Activated CD8-positive, alpha-beta memory T cell treated with anti-CD3 and anti-CD28 coated beads for 48 hours (primary cell): ENCODE results near the gene NOP9.
"Not testable (repeated sequence)": the region's sequence is repeated elsewhere in the genome, so short reads cannot be mapped to it uniquely, and the experiment has no call there.

ENCODE experiments used
- DNase-seq, 3 experiments: peaks; one replicate each; pipeline ENCODE4 v3.0.0-alpha.2; 2020; ENCODE audit warnings: low read depth in 2 of 3, low spot score in 2 of 3

The NOP9 gene

DNA sequence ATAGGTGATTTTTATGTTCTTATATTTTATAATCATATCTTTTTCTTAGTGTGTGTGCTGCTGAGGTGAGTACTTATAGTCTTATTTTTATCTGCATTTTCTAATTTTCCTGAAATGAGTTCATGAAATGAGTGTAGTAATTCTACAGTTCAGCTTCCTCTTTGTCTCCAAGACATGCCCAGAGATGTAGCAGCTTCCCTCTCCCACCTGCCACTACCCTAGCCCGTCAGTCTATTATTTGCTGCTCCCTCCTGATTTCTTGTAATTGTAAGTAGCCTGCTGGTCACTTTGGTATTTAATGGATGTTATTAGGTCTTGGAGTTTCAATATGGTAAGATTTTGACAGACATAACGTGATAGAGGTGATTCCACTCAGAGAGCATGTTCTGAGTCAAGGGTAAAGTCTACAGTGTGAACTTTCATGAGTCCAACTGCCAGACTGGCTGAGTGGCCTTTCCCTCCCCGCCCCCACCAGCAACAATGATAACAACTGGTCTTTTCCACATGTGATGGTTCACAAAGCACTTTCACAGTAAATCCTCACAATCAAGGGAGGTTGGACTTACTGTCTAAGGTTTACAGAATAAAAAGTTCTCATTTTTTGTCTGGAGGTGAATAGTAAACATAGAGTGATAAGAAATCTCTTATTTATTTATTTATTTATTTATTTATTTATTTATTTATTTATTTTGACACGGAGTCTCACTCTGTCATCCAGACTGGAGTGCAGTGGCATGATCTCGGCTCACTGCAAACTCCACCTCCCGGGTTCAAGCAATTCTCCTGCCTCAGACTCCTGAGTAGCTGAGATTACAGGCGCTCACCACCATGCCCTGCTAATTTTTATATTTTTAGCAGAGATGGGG, 44.4 kb downstream of the NOP9 start:
- no peak for DNase-seq

DNA sequence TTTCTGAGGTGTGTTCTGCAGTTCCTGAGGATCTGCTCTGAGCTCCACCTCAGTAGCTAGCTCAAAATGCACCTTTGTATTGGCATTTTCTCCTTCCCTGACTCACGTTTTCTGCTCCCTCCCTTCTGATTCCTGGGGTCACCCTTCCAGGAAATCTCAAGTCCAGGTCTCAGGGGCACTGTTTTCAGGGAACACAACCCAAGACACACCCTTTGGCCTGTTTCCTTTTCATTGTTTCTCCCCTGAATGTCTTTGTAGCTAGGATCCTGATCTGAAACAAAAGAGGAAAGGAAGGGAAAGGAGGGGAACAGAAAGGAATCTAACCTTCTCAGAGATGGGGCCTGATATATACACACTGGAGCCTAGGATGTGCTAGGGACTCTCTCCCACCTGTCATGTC, 47.5 kb downstream of the NOP9 start:
- no peak for DNase-seq

- DNase-seq: no peak
Observed at GRCh38 chr14:24348186-24348585, 48.5 kb downstream of the NOP9 start.

DNA sequence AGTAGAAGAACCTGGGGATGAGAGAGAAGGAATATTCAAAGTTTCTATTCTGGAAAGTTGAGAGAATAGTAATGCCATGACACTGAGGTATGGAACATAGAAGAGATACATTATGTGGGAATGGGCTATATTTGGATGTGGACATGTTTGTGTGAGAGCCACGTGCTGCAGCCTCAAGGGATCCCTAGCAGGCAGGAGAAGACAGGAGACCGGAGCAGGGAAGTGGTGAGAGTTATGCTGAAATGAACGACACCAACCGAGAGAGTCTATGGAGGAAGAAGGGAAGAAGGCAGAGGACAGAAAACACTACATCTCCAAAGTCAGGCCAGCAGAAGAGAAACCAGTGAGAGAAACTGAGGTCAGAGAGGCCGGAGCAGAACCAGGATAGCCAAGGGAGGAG, 50.1 kb downstream of the NOP9 start:
- no peak for DNase-seq

DNA sequence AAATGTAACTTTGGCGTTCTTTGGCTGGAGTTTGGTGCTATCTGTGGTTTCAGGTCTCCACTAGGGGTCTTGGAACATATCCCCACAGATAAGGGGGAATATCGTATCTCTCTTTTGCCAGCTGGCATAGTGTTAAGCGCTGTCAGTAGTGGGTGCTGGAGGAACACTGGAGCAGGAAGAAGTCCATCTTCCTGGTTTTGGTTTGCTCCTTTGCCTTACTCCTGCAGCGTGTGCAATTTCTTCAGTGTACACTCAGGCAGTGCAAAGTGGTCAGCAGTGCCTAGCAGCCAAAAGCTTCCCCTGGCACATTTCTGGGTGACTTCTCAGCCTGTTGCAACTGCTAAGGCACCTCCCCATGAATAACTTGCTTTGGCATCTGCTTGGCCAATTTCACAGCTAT, 51.9 kb downstream of the NOP9 start:
- DNase-seq: no peak

DNA sequence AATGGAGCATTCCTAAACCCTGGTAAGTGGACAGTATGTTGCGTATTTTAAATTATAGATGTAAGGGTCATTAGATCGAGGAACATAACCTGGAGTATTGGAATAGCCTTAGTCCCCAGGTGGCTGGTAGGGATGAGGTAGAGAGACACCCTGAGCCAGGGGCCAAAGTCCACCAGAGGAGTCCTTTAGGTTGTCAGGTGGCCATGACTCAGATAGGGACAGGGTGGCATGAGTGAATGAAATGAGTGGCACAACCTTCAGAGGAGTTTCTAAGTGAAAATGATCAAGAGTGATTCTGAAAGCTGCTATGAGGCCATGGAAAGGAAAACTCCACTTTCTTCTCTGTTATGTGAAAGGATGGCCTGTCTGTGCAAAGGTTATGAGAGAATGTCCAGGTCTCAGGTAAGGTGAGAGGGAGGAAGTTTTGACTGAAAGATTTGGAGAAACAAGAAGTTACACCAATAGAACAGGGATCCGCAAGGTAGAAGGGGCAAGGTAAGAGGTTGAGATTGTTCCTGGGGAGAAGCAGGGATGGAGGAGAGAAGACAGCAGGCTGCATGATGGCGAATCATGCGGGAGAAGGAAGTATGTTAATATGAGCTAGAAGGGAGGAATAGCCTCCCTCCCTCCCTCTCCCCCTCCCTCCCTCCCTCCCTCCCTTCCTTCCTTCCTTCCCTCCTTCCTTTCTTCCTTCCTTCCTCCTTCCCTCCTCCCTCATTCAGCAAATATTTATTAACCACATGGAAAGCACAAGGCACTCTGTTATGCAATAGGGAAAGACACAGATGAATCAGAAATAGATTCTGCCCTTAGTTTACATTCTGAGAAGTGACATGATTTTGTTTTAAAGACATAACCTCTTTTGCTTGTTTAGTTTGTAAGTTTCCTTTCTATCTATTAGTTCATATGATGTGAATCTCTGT, 54.2 kb downstream of the NOP9 start:
- DNase-seq: no peak

- not testable (repeated sequence) for DNase-seq
Observed at GRCh38 chr14:24354482-24354825, 54.8 kb downstream of the NOP9 start.

DNA sequence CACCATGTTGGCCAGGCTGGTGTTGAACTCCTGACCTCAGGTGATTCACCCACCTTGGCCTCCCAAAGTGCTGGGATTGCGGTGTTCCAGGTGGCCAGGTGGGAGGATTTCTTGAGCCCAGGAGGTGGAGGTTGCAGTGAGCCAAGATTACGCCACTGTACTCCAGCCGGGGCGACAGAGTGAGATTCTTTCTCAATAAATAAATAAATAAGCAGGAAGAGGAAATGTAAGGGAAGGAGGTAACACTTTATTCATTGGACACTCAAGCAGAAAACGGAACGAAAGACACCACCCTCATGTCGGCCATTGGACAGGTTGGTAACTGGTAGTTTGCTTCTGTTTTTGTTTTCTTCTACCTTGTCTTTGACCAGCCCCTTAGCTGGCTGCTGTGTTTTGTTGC, 55.4 kb downstream of the NOP9 start:
- DNase-seq: no peak

DNA sequence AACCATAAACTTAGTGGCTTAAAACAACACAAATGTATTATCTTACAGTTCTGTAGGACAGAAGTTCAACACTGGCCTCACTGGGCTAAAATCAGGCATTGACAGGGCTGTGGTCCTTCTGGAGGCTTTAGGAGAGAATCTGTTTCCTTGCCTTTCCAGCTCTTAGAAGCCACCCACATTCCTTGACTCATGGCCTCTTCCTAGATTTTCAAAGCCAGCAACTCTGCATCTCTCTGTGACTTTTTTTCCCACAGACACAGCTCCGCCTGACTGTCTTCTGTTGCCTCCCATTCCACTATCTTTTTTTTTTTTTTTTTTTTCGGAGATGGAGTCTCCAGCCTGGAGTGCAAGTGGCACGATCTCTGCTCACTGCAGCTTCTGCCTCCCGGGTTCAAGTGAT, 56.6 kb downstream of the NOP9 start:
- no peak for DNase-seq
